Fibroblast of mammary gland (primary cell): ENCODE measurements around the gene SLC19A3.
"Not testable (repeated sequence)": the region's sequence is repeated elsewhere in the genome, so short reads cannot be mapped to it uniquely, and the experiment has no call there.

Experiments used
- DNase-seq: peaks from one replicate; pipeline ENCODE4 v3.0.0-alpha.2; 2010; ENCODE audit warnings: low read depth
- H3K4me3 ChIP-seq: 2 replicates; pipeline ENCODE4 v1.5.1; 2011; ENCODE audit warnings: low read depth, mild to moderate bottlenecking, low read length, moderate library complexity; ENCODE audit not compliant: control insufficient read depth
- CTCF ChIP-seq: conservative IDR thresholded peaks from 2 replicates; pipeline ENCODE4 v1.5.1; 2011; ENCODE audit warnings: low read depth, low read length, inconsistent platforms; ENCODE audit not compliant: control insufficient read depth, insufficient read depth

SLC19A3 gene

DNA sequence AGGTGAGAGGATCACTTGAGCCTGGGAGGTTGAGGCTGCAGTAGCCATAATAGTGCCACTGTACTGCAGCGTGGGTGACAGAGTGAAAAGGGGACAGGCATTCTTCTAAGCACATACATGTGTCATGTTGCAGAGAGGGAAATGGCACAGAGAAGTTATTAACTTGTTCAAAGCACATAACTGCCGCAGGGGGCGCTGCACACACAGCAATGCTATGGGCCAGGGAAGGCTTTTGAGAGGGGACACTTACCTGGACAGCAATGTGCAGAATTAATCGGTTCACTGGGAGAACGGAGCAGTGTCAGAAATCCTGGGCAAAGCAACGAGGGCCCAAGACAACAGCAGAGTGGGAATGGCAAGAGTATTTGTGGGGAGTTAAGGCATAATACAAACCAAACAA is 30.3 kb upstream of the SLC19A3 start:
- DNase-seq: peak; percentile 12
- TF ChIP-seq CTCF: peak; percentile 40
- H3K4me3 ChIP-seq: no peak overlapping the region

DNA sequence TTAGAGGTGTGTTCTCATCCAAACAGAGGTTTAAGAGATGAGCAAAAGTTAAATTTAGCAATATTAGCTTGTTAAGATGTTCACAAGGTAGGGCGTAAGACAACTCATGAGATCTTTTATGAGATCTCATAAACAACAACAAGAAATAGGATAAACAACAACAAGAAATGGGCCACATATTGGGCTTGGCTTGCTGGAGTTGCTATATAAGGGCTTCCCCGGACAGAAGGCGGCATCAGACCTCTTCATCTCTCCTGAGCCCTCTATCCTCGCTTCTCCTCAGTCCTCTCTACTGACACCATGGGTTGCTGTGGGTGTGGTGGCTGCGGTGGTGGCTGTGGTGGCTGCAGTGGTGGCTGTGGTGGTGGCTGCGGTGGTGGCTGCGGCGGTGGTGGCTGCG is 27.8 kb upstream of the SLC19A3 start, which contains the start of gene SCYGR8:
TSS of gene SCYGR8 (plus strand) at position 301 of the 400 bp plus-strand sequence. CDS start at position 301, 0 bp downstream.
- DNase-seq: no peak
- no peak for TF ChIP-seq CTCF
- H3K4me3 ChIP-seq: no peak within 1 kb of the TSS

DNA sequence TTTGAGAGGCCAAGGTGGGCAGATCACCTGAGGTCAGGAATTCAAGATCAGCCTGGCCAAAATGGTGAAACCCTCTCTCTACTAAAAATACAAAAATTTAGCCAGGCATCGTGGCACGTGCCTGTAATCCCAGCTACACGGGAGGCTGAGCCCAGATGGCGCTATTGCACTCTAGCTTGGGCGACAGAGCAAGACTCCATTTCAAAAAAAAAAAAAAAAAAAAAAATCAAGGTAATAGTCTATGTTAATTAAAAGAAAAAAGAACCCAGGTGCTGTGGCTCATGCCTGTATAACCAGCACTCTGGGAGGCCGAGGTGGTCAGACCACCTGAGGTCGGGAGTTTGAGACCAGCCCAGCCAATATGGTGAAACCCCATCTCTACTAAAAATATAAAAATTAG is 22.9 kb upstream of the SLC19A3 start:
- TF ChIP-seq CTCF: peak; percentile 9

DNA sequence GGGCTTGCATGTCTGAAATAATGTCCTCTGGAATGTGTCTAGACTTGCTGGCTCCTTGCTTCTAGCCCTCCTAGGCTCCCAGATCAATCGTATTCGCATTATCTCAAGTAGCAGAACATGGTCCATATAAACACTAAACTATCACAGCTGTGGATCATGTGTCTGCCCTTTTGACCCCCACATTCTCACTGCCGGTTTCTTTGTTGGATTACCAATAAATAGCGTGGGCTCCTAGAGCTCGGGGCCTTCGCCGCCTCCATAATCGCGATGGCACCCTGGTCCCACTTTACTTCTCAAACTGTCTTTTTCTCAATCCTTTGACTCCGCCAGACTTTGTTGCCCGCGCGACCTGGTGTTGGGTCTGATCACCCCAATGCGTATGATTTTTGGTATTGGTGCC is 21.5 kb upstream of the SLC19A3 start:
- no peak for DNase-seq
- no peak for TF ChIP-seq CTCF
- H3K4me3 ChIP-seq: no peak overlapping the region

More for the DNA sequence above, 22.9 kb upstream of the SLC19A3 start:
- not testable (repeated sequence) for H3K4me3 ChIP-seq, DNase-seq

- DNase-seq: no peak
- no peak for TF ChIP-seq CTCF
- no peak within 1 kb of the TSS for H3K4me3 ChIP-seq
Measured at GRCh38 chr2:227728035-227728434, 10.2 kb upstream of the SLC19A3 start, which contains the start of gene SCYGR7. Gene SCYGR7, plus strand, starts transcription at chr2:227728335. Its CDS starts 0 bp downstream, at chr2:227728335.

DNA sequence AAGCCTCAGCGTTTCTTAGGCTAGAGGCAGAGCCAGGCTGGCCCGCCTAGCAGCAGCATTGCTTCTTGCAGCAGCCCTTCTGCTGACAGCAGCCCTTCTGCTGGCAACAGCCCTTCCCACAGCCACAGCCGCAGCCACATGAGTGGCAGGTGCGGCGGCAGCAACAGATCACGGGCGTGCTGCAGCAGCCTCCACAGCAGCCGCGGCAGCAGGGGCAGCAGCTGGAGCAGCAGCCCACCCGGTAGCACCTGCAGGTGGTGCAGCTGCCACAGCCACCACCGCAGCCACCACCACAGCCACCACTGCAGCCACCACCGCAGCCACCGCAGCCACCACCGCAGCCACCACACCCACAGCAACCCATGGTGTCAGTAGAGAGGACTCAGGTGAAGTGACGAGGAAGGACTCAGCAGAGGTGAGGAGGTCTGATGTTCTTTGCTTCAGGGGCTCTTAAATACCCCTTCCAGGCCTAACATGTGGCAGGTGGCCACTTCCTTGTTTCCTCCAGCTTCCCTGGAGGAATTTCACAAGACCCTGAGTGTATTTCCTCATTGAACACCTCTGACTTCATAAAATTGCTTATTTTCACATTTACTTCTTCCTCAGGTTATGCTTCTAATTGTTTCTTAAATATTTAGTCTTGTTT is 6.7 kb upstream of the SLC19A3 start, which contains the start of gene SCYGR6:
TSS of gene SCYGR6 (minus strand) at position 364 of the 646 bp plus-strand sequence. CDS start at position 364, 0 bp downstream.
- H3K4me3 ChIP-seq: no peak within 1 kb of the TSS
- DNase-seq: no peak
- TF ChIP-seq CTCF: no peak

GRCh38 chr2:227722821-227723220 is 5.0 kb upstream of the SLC19A3 start:
- not testable (repeated sequence) for DNase-seq, H3K4me3 ChIP-seq
